GM18499 (cell line): Measurements from ENCODE around the gene EXTL1.

Experiments used
- ATAC-seq: cut with Tn5 transposase; IDR thresholded peaks from one replicate; pipeline ENCODE4 v1.9.1; 2021; ENCODE audit warnings: moderate number of reproducible peaks; ENCODE audit not compliant: insufficient read depth, unreplicated experiment

Gene EXTL1

GRCh38 chr1:26060832-26061574 lies 39.4 kb downstream of the EXTL1 start:
- no peak for ATAC-seq

DNA sequence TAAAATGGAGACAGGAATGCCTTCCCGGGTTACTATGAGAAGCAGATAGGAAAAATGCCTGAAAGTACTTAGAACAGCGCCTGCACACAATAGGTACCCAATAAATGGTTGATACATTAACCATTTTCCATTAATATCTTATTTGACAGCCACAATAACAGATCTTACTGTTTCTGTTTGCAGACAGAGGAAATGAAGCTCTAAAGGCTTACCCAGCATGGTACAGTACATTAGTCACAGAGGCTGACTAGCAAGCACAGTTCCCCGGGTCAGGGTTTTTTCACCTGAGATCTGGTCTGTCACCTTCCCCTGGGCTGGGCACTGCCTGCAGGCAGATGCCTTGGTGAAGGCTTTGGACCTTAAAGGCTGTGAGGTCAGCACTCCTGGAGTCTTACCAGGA lies 43.0 kb downstream of the EXTL1 start:
- ATAC-seq = no peak

- ATAC-seq = no peak
These were observed 44.6 kb downstream of the EXTL1 start for GRCh38 chr1:26066160-26066559.

- no peak for ATAC-seq
These were observed 45.3 kb downstream of the EXTL1 start for GRCh38 chr1:26066857-26067256.

GRCh38 chr1:26067432-26067911 lies 45.9 kb downstream of the EXTL1 start, which contains the start of gene TRIM63:
Gene TRIM63, minus strand, starts transcription at chr1:26067630. Its CDS starts 136 bp downstream, at chr1:26067494.
- no peak for ATAC-seq

GRCh38 chr1:26069941-26070295 lies 48.3 kb downstream of the EXTL1 start:
- no peak for ATAC-seq

DNA sequence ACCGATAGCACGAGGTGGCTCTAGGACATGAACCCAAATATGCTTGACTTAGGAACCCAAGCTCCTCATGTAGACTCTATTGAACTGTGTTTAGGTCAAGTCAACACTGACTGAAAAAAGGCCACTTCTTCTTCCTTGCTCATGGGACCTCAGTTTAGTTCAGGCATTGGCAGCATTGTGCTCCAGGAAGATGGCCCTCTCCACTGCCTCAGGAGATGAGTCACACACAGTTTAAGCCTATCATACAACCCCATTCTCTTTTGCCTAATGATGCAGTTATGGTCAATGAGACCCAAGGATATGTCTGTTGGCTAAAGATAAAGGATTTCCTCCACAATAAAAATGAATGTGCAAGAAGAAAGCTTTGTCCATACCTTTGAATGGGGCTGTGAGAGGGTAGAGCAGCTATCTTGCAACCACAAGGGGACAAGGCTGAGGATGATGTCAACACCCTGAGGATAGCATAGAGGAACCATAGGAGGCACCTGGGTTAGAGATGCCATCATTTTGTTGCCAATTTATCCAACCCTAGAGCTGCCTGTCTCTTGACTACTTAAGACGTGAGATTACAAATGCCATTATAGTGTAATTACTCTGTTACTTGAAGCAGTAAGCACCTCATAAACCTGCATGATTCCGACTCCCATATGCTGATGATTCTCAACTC lies 48.9 kb downstream of the EXTL1 start:
- ATAC-seq = no peak

DNA sequence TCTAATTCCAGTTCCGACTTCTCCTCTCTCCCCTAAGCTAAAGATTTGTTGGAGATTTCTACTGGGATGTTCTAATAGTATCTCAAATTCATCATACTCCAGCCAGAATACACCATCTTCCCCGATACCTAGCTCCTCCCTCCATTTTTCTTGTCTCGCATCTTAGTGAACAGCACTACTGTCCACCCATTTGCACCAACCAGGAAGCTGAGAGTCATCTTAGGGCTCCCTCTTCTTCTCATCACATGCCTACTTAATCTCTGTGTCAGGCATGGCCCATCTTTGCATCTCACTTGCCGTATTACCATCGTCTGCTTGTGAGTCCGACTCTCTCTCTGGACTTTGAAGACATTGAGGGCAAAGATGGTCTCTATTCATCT lies 49.4 kb downstream of the EXTL1 start:
- no peak for ATAC-seq

- no peak for ATAC-seq
These were observed 50.7 kb downstream of the EXTL1 start for GRCh38 chr1:26072305-26072704.

DNA sequence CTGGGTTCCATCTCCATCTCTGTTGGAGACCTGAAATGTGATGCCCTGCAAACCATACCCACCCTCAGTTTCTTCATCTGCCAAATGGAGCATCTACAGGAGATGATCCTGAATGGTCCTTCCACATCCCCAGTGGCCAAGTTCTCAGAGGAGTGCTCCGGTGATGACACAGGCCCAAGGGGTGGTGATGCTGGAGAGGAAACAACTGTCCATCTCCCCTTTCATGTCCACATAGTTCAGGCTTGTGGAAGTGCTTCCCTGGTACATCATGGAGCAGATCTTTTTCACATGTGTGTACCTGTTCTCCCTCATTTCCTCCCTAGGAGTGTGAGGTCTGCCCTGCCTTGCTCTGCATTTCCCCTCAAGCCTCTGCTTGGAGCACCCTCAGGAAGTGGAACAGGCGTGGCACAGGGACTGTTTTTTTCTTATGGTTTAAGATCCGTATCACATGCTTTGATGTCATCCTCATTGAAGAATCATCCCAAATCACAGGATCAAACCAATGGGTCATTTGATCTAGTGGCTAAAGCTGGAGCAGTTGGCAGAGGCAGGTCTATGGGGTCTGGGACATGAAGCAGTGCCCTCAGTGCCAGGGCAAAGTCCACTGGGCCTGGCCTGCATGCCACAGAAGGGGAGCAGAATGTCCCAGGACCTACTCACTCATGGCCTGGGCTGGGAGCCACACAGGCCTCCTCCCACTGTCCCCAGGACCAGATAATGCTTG lies 54.0 kb downstream of the EXTL1 start:
- ATAC-seq = no peak

DNA sequence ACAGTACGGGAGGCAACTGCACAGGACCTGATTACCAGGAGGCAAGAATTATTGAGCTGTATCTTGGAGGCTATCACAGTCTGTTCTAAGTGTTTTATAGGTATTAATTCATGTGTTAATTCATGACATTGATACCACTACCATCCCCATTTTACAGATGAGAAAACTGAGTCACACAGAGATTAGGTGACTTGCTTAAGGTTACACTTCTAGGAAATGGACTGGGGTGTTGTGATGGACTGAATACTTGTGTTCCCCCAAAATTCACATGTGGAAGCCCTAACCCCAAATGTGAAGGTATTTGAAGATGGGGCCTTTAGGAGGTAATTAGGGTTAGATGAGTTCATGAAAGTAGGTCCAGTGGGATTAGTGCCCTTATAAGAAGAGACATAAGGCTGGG lies 55.9 kb downstream of the EXTL1 start:
- no peak for ATAC-seq

DNA sequence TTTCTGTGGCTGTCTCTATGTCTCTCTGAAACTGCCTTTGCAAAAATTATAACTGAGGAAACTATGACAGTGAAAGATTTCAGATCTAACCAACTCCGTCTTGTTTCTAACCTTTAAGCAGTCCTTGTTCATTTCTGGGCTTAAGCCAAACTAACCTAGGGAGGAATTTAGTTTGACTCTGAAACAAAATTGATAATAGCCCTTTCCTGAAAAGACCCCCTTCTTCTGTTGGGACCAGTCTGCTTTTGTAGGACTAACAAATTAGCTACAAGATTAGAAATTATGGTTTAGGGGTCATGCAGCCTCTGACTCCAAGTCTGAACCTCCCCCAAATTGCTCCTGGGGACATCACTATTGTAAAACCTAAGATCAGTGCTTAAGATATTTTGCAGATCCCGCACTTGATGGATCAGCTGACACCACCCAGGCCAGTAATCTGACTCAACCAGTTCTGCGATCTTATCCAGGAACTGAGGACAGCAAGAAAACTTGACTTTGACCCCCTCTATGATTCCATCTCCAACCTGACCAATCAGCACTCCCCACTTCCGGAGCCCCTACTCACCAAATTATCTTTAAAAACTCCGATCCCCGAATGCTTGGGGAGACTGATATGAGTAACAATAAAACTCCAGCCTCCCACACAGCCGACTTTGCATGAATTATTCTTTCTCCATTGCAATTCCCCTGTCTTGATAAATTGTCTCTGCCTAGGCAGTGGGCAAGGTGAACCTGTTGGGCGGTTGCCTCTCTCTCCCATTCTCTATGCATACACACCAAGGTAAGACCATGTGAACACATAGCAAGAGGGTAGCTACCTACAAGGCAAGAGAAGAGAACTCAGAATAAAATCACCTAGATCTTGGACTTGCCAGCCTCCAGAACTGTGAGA lies 57.0 kb downstream of the EXTL1 start:
- no peak for ATAC-seq

DNA sequence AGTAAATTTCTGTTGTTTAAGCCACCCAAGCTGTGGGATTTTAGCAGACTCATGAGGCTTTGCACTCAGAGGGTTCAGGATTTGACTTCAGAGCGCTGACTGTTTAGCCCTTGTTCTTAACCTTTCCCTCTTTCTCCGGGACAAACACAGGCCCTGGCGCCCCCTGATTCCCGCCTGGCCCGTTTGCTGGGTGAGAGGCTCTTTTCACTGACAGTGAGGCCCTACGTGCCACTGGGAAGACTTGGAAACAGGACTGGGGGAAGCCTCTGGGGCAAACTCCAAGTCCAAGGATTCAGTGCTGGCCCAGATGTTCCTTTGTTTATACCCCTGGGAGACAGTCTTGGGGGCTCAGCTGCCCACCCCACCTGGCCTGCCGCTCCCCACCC lies 57.6 kb downstream of the EXTL1 start:
- no peak for ATAC-seq

DNA sequence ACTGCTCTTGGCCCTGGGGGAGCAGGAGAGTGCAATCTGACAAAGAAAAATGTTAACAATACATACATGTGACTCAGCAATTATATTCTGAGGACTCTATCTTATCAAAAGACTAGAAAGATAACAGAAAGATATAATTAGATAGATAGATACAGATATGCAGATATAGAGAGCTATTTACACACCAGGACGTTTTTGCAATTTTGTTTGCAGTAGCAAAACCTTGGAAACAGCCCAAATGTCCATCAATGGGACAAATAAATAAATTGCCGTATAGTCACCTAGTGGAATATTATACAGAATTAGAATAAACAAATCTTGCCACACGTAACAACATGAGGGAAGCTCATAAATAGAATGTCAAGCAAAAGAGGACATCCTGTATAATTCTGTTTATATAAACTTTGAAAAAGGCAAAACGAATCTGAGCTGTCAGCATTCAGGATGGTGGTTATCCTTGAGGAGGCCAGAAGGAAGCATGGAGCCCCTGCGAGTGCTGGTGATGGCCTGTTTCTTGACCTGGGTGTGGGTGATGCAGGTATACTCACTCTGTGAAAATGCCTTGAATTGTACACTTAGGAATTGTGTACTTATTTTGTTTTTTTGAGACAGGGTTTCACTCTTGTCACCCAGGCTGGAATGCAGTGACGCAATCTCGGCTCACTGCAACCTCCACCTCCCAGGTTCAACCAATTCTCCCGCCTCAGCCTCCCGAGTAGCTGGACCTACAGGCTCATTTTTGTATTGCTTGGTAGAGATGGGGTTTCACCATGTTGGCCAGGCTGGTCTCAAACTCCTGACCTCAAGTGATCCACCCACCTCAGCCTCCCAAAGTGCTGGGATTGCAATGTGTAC lies 58.6 kb downstream of the EXTL1 start:
- no peak for ATAC-seq

DNA sequence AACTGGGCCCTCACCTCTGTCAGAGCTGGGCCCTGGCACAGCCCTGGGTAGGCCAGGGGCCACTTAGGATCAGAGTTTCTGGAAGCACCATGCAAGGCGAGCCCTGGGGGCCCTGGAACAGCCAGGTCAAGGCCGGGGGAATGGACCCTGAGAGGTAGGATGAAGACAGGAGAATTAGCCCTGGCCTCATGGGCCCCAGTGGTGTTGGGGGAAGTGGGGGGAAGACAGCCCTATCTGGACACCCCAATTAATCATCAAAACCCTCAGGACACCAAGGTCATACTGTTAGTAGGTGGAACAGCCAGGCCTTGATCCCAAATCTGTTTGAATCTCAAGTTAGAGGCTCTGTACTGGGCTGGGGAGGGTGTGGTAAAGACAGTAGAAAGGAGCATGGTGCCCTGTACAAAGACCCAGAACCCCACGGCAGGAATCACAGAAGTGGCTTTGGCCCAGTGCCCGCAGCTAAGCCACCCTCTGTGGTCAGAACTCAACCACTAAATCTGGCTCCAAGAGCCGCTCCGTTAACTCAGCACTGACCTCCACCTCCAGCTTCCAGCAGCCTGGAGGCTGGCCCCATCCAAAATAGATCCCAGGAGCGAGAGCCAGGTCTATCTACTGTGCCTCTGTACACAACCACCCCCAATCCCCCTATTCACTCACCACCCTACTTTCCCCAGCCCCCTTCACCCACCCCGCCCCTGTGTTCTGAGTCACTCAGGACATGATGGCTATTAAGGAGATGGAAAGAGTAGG lies 59.9 kb downstream of the EXTL1 start:
- no peak for ATAC-seq

DNA sequence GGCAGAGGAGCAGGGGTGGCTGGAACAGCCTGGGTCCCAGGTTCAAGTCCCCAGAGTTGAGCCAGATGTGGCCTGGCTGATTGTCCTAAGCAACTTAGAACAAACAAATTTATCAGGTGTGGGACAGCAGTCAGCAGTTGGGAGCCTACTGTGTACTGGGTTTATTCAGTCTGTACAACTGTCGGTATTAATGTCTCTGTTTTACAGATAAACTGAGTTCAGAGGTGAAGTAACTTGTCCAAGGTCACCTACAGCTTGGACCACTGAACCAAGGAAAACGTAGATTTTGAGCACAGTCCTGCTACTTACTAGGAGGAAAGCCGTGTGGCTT lies 60.4 kb downstream of the EXTL1 start:
- no peak for ATAC-seq

GRCh38 chr1:26083208-26083607 lies 61.6 kb downstream of the EXTL1 start:
- ATAC-seq = no peak

DNA sequence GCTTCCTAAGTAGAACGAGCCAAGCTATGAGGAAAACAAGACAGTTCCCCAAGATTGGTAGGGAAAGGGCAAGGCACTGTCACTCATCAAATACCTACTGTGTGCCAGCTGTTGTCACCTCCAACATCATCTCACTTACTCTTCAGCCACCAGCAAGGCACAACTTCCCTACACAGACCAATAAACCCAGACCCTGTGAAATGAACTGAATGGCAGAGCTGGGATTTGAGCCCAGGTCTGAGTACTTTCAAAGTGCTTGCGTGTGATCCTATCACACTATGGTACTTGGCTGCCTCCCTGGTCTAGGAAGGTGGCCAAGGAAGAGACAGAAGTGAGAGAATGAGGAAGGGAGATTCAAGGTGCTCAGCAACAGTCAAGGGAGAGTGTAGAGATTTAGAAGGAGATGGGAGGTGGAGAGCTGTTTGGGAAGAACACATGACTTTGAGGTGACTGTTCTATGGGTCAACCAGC lies 62.6 kb downstream of the EXTL1 start:
- ATAC-seq = no peak

GRCh38 chr1:26084844-26085243 lies 63.3 kb downstream of the EXTL1 start:
- no peak for ATAC-seq
